GM23338 (cell line): ENCODE data around the gene HERC2.

ENCODE experiments used
- CREB1 ChIP-seq: fragments of 250-450 bp; sonication (Bioruptor Pico); IDR thresholded peaks from 2 replicates; pipeline ENCODE4 v1.5.0; 2020; ENCODE audit warnings: low read depth, mild to moderate bottlenecking, moderate library complexity
- EZH2 ChIP-seq: fragments of 200-600 bp; sonication (generic); IDR thresholded peaks from one replicate; pipeline ENCODE4 v1.8.0; 2017; ENCODE audit warnings: antibody characterized with exemption, mild to moderate bottlenecking, low read depth; ENCODE audit not compliant: unreplicated experiment
- TF ChIP-seq, protein P1 (sequence below), 2 experiments: fragments of 200-600 bp in 1 of 2; sonication (generic) in 1 of 2; conservative IDR thresholded peaks; 2 replicates each; pipeline versions ENCODE4 v1.5.1 to v1.6.1; 2016 to 2017; ENCODE audit warnings: antibody characterized with exemption in 2 of 2, low read depth in 2 of 2, mild to moderate bottlenecking in 2 of 2, moderate library complexity in 1 of 2

DNA sequence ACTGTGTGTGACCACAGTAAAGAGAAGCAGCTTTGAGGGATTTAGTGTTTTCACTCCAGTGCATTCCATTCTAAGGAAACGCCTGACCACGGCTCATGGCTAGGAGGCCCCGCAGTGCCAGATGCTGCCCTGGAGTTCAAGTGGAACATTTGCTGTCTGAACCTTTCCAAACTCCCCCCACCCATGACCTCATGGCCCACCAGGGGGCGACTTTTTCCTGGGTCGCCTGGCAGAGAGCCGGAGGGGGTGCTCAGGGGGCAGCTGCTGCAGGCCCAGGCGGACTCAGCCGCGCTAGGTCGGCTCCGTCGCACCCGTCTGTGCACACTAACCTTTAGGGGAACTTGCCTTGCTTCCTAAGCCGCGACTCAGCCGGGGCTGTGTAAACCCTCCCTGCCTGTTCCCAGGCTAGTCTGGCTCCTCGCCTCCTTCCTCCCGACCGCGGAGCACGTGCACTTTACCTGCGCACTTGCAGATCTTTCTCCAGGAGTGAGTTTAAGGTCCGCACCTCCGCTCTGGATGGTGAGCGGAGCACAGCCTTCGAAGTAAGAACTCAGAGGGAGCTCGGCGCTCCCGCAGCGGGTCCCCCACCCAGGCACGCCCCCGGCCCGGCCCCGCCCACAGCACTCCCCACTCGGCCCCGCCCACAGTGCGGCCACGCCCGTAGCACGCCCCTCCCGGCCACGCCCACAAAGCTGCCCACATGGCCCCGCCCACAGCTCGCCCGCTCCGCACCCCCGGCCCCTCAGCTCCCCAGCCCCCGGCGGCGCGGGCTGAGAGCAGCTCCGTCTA lies 223.0 kb downstream of the HERC2 start, which contains the start of gene OCA2:
- TF ChIP-seq, protein P1, sequence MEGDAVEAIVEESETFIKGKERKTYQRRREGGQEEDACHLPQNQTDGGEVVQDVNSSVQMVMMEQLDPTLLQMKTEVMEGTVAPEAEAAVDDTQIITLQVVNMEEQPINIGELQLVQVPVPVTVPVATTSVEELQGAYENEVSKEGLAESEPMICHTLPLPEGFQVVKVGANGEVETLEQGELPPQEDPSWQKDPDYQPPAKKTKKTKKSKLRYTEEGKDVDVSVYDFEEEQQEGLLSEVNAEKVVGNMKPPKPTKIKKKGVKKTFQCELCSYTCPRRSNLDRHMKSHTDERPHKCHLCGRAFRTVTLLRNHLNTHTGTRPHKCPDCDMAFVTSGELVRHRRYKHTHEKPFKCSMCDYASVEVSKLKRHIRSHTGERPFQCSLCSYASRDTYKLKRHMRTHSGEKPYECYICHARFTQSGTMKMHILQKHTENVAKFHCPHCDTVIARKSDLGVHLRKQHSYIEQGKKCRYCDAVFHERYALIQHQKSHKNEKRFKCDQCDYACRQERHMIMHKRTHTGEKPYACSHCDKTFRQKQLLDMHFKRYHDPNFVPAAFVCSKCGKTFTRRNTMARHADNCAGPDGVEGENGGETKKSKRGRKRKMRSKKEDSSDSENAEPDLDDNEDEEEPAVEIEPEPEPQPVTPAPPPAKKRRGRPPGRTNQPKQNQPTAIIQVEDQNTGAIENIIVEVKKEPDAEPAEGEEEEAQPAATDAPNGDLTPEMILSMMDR (conservative IDR thresholded peaks at IDR 0.05; ENCODE audit: low read depth in 2 of 2), result peak; percentile 57 to 59
- TF ChIP-seq EZH2, result peak; percentile 50
- 0 out of 2 replicates have a peak, but pooled peaks have one; percentile 6 for TF ChIP-seq CREB1
